SKM-1 (cell line): ENCODE measurements around the gene UBR7.

Source experiments
- DNase-seq: peaks from one replicate; lab custom pipeline; 2025; ENCODE audit not compliant: unreplicated experiment; lab: John Stamatoyannopoulos, UW

UBR7 gene

GRCh38 chr14:93249128-93249831 is 42.2 kb downstream of the UBR7 start:
- no peak for DNase-seq

GRCh38 chr14:93262446-93262845 is 55.4 kb downstream of the UBR7 start:
- DNase-seq, result no peak

DNA sequence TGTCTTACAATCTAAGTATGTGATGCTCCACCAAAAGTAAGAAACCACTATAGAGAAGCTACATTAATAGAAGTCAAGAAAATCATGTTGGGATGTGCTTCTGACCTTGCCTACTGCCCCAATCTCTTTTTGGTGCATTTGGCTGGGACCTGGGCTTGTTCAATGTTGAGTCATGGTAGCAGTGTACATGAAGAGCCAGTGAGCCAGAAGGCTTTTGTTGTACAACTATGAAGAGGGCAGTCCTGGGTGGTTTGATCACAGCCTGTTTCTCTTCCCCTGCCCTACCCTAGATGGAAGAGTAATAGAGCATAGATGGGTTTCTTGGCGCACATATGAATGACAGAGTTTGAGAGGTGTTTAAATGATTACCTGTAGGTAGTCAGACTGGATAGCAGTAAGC is 56.4 kb downstream of the UBR7 start:
- no peak for DNase-seq

- no peak for DNase-seq
Measured at GRCh38 chr14:93266127-93266526, 59.1 kb downstream of the UBR7 start.

- no peak for DNase-seq
Measured at GRCh38 chr14:93267149-93267711, 60.2 kb downstream of the UBR7 start.

DNA sequence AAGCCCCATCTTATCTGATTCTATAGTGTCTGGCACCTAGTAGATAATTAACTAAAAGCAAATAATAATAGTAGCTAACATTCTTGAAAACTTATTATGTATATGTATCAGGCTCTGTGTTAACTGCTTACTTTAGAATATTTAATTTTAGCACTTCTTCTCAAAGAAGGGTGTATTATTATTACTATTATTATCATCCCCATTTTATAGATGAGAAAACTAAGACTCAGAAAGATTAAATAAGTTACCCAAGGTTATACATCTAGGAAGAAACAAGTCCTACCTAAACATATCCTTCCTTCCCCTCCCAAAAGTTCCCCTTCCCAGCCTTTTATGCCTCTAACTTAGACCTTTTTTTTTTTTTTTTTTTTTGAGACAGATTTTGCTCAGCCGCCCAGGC is 61.4 kb downstream of the UBR7 start:
- no peak for DNase-seq

GRCh38 chr14:93269341-93270068 is 62.4 kb downstream of the UBR7 start:
- no peak for DNase-seq

GRCh38 chr14:93271111-93271510 is 64.1 kb downstream of the UBR7 start:
- no peak for DNase-seq

GRCh38 chr14:93274055-93274806 is 67.2 kb downstream of the UBR7 start:
- DNase-seq, result no peak

- DNase-seq, result no peak
Measured at GRCh38 chr14:93276031-93276716, 69.1 kb downstream of the UBR7 start.
